ENCODE results near the gene SHD. TPM values are rescaled to one million over a fixed set of nuclear protein-coding genes. Genes with fewer than 3 reads are reported as not detected.

Gene SHD
- total and polyA plus RNA-seq, 2 of the 13 experiments (the other 11 are each of a cell fraction or from before 2014, with no cell fraction given), result 0.11 to 0.20 TPM

GRCh38 chr19:4310247-4311121 is 31.4 kb downstream of the SHD start (continued):
- TF ChIP-seq KAT8 (CRISPR knock-in tag; IDR thresholded peaks at IDR 0.05), result peak; percentile 92
- TF ChIP-seq GATAD1 (CRISPR knock-in tag; IDR thresholded peaks at IDR 0.05), result peak; percentile 82
- TF ChIP-seq SPEN (CRISPR knock-in tag; IDR thresholded peaks at IDR 0.05; ENCODE audit: low read depth), result peak; percentile 96
- TF ChIP-seq ZNF710 (CRISPR knock-in tag; IDR thresholded peaks at IDR 0.05; ENCODE audit: borderline replicate concordance), result peak; percentile 79; the same call in 1 of the 2 replicates
- no peak for TF ChIP-seq SKI (IDR thresholded peaks at IDR 0.05; ENCODE audit: partially characterized antibody)
- peak; percentile 87; the same call in 1 of the 2 replicates for TF ChIP-seq ZNF784 (CRISPR knock-in tag; IDR thresholded peaks at IDR 0.05; ENCODE audit: borderline replicate concordance)
- peak; percentile 84; the same call in 1 of the 2 replicates for TF ChIP-seq ZNF451 (CRISPR knock-in tag; IDR thresholded peaks at IDR 0.05)
- peak; percentile 98 for TF ChIP-seq ELF3 (CRISPR knock-in tag; IDR thresholded peaks at IDR 0.05)
- TF ChIP-seq BATF2 (CRISPR knock-in tag; IDR thresholded peaks at IDR 0.05), result no peak
- TF ChIP-seq HINFP (CRISPR knock-in tag; IDR thresholded peaks at IDR 0.05; ENCODE audit: low read depth), result peak; percentile 66; the same call in 1 of the 2 replicates
- peak; percentile 92 for TF ChIP-seq KDM2A (CRISPR knock-in tag; IDR thresholded peaks at IDR 0.05; ENCODE audit: borderline replicate concordance, low read depth)
- TF ChIP-seq ISL2 (CRISPR knock-in tag; IDR thresholded peaks at IDR 0.05), result peak; percentile 66
- TF ChIP-seq ZNF205 (CRISPR knock-in tag; IDR thresholded peaks at IDR 0.05), result peak; percentile 52; the same call in 1 of the 2 replicates
- TF ChIP-seq ZBTB7A (CRISPR knock-in tag; IDR thresholded peaks at IDR 0.05), result peak; percentile 91
- peak; percentile 66; the same call in 1 of the 2 replicates for TF ChIP-seq BHLHE40 (IDR thresholded peaks at IDR 0.05; ENCODE audit: low read length)
- peak; percentile 95 for TF ChIP-seq KDM6A (CRISPR knock-in tag; IDR thresholded peaks at IDR 0.05; ENCODE audit: low read depth)
- TF ChIP-seq HMG20B (CRISPR knock-in tag; conservative IDR thresholded peaks at IDR 0.05), result peak; percentile 57; the same call in 1 of the 2 replicates
- peak; percentile 32; the same call in 1 of the 2 replicates for TF ChIP-seq ZBTB10 (CRISPR knock-in tag; IDR thresholded peaks at IDR 0.05; ENCODE audit: borderline replicate concordance)
- TF ChIP-seq ZNF232 (CRISPR knock-in tag; IDR thresholded peaks at IDR 0.05; ENCODE audit: borderline replicate concordance), result peak; percentile 79
- no peak for TF ChIP-seq CENPX (CRISPR knock-in tag; IDR thresholded peaks at IDR 0.05)
- TF ChIP-seq FOXA3 (CRISPR knock-in tag; IDR thresholded peaks at IDR 0.05), result peak; percentile 90
